Measurements from ENCODE around the gene LRMDA.
A peak's percentile ranks its signal among the peaks of the same experiment; 100 is the strongest.

GRCh38 chr10:76012716-76013327 lies 581.4 kb downstream of the LRMDA start:
- peak; percentile 51 for TF ChIP-seq CTCF (conservative IDR thresholded peaks at IDR 0.05; ENCODE audit: low read depth, low read length)
- no peak for TF ChIP-seq EZH2 (IDR thresholded peaks at IDR 0.05; ENCODE audit: low read length, unreplicated experiment)
- TF ChIP-seq EZH2phosphoT487 (IDR thresholded peaks at IDR 0.05; ENCODE audit: borderline replicate concordance, low read length) = no peak
